ENCODE results near the gene LIMS2.

DNA sequence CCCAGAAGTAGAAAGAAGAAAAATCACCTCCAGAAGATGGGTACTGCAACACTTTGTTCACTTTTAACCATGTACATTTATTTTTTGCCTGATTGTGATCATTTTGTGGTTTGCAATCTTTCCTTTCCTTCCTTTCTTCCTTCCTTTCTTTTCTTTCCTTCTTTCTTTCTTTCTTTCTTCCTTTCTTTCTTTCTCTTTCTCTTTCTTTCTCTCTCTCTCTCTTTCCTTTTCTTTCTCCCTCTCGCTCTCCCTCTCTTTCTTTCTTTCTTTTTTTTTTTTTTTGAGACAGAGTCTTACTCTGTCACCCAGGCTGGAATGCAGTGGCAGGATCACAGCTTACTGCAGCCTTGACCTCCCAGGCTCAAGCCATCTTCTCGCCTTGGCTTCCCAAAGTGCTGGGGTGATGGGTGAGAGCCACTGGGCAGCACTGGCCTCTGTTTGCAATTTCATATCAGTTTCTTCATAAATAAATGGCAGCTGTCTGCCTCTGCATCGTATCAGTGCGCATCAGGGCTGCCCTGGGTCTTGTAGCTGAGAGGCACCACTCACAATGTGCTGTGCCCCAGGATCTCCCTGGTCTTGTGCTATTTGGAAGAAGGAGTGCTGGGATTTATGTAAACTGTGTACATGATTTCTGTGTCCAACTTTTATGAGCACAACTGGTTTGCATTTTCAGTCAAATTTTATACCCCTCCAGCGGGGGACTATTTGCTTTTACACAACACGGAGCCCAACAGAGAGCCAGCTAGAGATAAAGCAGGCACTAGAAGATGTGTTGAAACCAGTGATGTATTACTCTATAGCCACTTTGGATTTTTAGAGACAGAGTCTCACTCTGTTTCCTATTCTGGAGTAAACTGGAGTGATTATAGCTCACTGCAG is 6.9 kb upstream of the LIMS2 start:
- no peak for TF ChIP-seq CTCF (IDR thresholded peaks at IDR 0.05)
- no peak for TF ChIP-seq POLR2A (IDR thresholded peaks at IDR 0.05)

All from right lobe of liver (tissue), 4 donors.